OCI-LY1 (cell line): ENCODE results near the gene CACNA1C.

Experiments used
- EZH2 ChIP-seq: fragments of 200-600 bp; sonication (generic), shearing (Covaris generic); IDR thresholded peaks from 2 replicates; pipeline ENCODE4 v1.8.0; 2017; ENCODE audit warnings: borderline replicate concordance, mixed run types, mild to moderate bottlenecking, antibody characterized with exemption, low read length, moderate library complexity, mixed read lengths
- TF ChIP-seq, protein P1 (sequence below): fragments of 200-600 bp; sonication (generic), shearing (Covaris generic); IDR thresholded peaks from 2 replicates; pipeline ENCODE4 v1.5.1; 2017; ENCODE audit warnings: mild to moderate bottlenecking, antibody characterized with exemption, low read length, moderate library complexity, mixed read lengths

DNA sequence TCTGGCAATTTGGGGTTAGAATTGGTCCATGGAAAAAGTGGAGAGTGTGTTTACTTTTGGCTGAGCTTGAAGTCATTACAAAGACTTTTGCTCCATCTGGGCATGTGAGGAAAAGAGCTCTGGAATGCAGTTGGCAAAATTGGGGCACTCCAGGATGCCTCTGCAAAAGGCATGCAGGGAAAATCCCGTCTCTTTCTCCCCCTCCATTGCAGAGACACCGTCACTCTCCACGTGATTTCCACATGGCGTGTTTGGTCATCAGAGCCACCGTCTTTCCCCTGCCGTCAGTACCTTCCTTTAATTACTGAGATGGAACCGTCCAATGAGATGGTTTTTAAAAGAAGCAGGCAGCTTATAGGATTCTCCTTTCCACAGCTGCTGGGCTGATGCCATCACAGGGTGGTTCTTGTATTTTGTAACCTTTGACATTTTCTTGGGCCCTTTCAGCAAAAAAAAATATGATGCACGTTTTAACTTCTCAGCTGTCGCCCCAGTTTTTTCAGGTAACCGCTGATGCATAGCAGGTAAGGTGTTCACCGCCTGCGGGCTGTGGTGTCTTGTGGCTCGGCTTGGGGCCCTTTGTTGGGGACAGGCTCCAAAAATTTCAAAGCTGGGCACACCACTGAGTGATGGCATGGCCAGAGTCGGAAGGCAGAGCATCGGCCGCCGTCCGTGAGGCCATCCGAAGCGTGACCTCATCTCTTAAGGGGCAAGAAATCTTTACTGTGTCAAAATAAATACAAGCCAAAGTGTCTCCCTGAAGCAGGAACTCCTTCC, 68.4 kb downstream of the CACNA1C start:
- TF ChIP-seq, protein P1, sequence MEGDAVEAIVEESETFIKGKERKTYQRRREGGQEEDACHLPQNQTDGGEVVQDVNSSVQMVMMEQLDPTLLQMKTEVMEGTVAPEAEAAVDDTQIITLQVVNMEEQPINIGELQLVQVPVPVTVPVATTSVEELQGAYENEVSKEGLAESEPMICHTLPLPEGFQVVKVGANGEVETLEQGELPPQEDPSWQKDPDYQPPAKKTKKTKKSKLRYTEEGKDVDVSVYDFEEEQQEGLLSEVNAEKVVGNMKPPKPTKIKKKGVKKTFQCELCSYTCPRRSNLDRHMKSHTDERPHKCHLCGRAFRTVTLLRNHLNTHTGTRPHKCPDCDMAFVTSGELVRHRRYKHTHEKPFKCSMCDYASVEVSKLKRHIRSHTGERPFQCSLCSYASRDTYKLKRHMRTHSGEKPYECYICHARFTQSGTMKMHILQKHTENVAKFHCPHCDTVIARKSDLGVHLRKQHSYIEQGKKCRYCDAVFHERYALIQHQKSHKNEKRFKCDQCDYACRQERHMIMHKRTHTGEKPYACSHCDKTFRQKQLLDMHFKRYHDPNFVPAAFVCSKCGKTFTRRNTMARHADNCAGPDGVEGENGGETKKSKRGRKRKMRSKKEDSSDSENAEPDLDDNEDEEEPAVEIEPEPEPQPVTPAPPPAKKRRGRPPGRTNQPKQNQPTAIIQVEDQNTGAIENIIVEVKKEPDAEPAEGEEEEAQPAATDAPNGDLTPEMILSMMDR = no peak
- TF ChIP-seq EZH2 = no peak
